Right lobe of liver (tissue), 6 donors: ENCODE results near the gene CCBE1. TPM values are rescaled to one million over a fixed set of nuclear protein-coding genes. Genes with fewer than 3 reads are reported as not detected.

ENCODE experiments used
- ATAC-seq, 4 donors: fragments of 200-7000 bp; cut with Tn5 transposase; one replicate each; pipeline ENCODE4 v1.9.1; 2020; ENCODE audit warnings: mild to moderate bottlenecking in 4 of 4, moderate library complexity in 4 of 4
- DNase-seq, 3 donors: peaks; one replicate each; pipeline ENCODE4 v3.0.0-alpha.2; 2020
- H3K27ac ChIP-seq, 3 donors: fragments of 200-600 bp; one replicate each; pipeline ENCODE4 v1.8.0; 2022
- H3K27me3 ChIP-seq, 2 donors: fragments of 200-600 bp; one replicate each; pipeline ENCODE4 v1.8.0; 2022
- H3K36me3 ChIP-seq, 4 donors: fragments of 200-600 bp; sonication (generic) in 1 of 4; one replicate each; pipeline versions ENCODE4 v1.5.1 to v1.8.0; 2017 to 2022; ENCODE audit warnings: control low read depth in 1 of 4
- H3K4me1 ChIP-seq, 4 donors: fragments of 200-600 bp; sonication (generic) in 1 of 4; one replicate each; pipeline versions ENCODE4 v1.5.1 to v1.8.0; 2017 to 2022; ENCODE audit warnings: control low read depth in 1 of 4
- H3K4me3 ChIP-seq, 3 donors: fragments of 200-600 bp; one replicate each; pipeline ENCODE4 v1.8.0; 2022
- H3K9me3 ChIP-seq, 4 donors: fragments of 200-600 bp; sonication (generic) in 1 of 4; one replicate each; pipeline versions ENCODE4 v1.5.1 to v1.8.0; 2017 to 2022; ENCODE audit warnings: control low read depth in 1 of 4
- POLR2A ChIP-seq: fragments of 450-650 bp; IDR thresholded peaks from one replicate; pipeline ENCODE4 v1.6.1; 2017; ENCODE audit warnings: antibody characterized with exemption, mild to moderate bottlenecking
- WGBS: methylation state at CpG from one replicate; pipeline ENCODE4 v1.1.6; 2018; ENCODE audit warnings: low coverage, low lambda C conversion rate; ENCODE audit not compliant: insufficient coverage; ENCODE audit errors: missing lambda C conversion rate; 5-methylcytosine and 5-hydroxymethylcytosine counted together
- intact Hi-C, 2 donors: fragments of 100-400 bp; cut with DNase I; formaldehyde crosslinking; loops; one replicate each; pipeline versions ENCODE4 v1.11.2 to v1.14.1; 2022
- total RNA-seq, 6 experiments: library from RNA; depleted of rRNA in 2 of 6; stranded (reverse); fragments of >200 nt in 2 of 6; fragmentation: NEBNext Ultra II Directional in 3 of 6; extraction: Animal tissue kit (Norgen Biotek cat#: 25700) in 3 of 6; gene quantifications; one replicate each; pipeline versions ENCODE4 v1.1.0 to v1.2.4, GENCODE V29; 2016 to 2023
- TF ChIP-seq, protein P1 (sequence below), 4 donors: fragments of 200-600 bp in 3 of 4; fragments of 450-650 bp in 1 of 4; IDR thresholded peaks; one replicate each; pipeline versions ENCODE4 v1.5.1 to v1.8.0; 2016 to 2022; ENCODE audit warnings: antibody characterized with exemption in 4 of 4, mild to moderate bottlenecking in 2 of 4
- donor health status: DM: no; HTN: yes; CAD: no.
- donor health status: DM: no; HTN: no; CAD: no.
- donor health status: DM: no; HTN: no; CAD: no.
- donor health status: DM: no; HTN: yes; CAD: no.
- donor health status: DM: no; HTN: yes; CAD: no.

Gene CCBE1
- total RNA-seq, 6 experiments from 2014 or later, result 2.7 to 6.9 (median 4.3) TPM

DNA sequence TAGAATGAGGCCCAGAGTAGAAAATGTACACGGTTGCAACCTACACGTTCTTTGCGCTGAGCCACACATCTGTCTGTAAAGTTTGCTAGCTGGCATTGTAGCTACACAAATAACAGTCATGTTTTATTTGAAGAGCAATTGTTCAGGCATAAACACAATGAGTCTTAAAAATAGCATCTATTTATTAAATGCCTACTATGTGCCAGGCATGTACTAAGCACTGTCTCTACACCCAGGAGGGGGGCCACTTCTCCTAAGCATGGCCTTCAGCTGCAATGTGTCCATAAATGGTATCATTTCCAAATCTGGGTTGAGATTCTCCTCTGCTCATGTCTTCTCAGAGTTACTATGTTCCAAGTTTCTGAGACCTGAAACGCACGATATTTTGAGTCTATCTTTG is 182.1 kb downstream of the CCBE1 start:
- Histone ChIP-seq H3K4me1 (peaks cover 0 to 13% (median 0%) of the 10 kb centered on the region in 4 donors), H3K4me3 (no peak overlapping the region), H3K27me3 (no peaks in the 10 kb centered on the region), H3K9me3 (no peaks in the 10 kb centered on the region), H3K27ac (peak overlapping the region in 1 of 3 donors; percentile 10), H3K36me3 (no peaks in the 10 kb centered on the region)
- intact Hi-C loops, result no loop called here
- 80% methylated on average over 5 of the region's 5 CpGs for WGBS
- TF ChIP-seq, protein P1, sequence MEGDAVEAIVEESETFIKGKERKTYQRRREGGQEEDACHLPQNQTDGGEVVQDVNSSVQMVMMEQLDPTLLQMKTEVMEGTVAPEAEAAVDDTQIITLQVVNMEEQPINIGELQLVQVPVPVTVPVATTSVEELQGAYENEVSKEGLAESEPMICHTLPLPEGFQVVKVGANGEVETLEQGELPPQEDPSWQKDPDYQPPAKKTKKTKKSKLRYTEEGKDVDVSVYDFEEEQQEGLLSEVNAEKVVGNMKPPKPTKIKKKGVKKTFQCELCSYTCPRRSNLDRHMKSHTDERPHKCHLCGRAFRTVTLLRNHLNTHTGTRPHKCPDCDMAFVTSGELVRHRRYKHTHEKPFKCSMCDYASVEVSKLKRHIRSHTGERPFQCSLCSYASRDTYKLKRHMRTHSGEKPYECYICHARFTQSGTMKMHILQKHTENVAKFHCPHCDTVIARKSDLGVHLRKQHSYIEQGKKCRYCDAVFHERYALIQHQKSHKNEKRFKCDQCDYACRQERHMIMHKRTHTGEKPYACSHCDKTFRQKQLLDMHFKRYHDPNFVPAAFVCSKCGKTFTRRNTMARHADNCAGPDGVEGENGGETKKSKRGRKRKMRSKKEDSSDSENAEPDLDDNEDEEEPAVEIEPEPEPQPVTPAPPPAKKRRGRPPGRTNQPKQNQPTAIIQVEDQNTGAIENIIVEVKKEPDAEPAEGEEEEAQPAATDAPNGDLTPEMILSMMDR (IDR thresholded peaks at IDR 0.05), result no peak
- no peak for TF ChIP-seq POLR2A
- no peak for DNase-seq
- ATAC-seq, result no peak

DNA sequence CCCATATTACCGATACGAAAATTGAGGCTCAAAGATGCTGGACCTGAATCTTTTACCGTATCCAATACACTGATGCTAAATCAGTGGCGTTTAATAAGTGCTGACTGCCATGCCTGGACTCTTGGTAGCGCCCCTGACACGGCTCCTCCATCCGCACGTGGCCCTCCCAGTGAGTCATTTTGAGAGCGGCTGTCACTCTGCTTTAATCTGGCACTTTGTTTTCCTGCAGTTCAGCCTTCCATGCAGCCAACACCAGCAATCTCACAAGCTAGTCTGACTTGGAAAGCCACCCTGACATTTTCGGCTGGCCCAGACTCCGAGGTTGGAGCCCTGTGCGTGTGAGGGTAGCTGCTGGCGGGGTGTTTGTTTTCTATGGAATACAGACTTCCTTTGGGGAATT is 183.0 kb downstream of the CCBE1 start:
- peak overlapping the region in 1 of 3 donors; percentile 10 for H3K27ac ChIP-seq
- TF ChIP-seq POLR2A, result no peak
- TF ChIP-seq, protein P1 (IDR thresholded peaks at IDR 0.05), result no peak
- 31% methylated on average over 12 of the region's 13 CpGs for WGBS
- peak; percentile 38 to 67 (median 46) for ATAC-seq
- H3K27me3 ChIP-seq, result no peaks in the 10 kb centered on the region
- H3K4me1 ChIP-seq, result peaks cover 0 to 13% (median 0%) of the 10 kb centered on the region in 4 donors
- H3K9me3 ChIP-seq, result no peaks in the 10 kb centered on the region
- DNase-seq, result peak in 1 of 3 donors; percentile 45
- H3K4me3 ChIP-seq, result no peak overlapping the region
- intact Hi-C loops, result no loop called here
- H3K36me3 ChIP-seq, result no peaks in the 10 kb centered on the region

DNA sequence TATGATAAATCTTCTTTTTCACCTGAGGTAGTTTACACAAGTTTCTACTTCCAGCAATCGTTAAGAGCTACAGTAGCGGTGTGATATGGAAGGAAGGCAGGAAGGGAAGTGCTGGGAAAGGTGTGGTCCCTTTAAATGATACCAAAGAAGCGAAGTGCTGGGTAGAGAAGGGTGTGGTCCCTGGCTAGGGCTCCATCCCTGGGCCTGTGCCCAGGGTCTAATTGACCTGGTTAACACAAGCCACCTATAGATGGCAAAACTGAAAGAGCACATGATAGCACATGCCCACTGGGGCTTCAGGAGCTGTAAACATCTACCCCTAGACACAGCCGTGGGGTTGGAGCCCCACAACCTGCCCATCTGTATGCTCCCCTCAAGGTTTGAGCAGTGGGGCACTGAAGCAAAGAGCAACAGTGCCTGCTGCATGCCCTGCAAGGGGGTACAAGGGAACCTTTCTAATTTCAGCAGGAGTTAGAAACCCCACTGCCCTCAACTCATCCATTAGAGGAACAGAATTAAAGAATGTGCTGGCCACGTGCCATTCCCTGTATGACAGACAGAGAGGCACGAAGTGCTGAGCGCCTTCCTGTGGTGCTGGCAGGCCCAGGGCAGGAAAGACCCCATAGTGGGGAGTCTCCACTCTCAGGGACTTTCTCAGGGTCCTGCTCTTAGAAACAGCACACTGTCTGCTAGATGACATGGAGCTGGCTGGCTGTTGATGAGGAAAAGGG is 185.0 kb downstream of the CCBE1 start:
- no peak overlapping the region for H3K27ac ChIP-seq
- TF ChIP-seq POLR2A, result no peak
- TF ChIP-seq, protein P1 (IDR thresholded peaks at IDR 0.05), result no peak
- WGBS, result 47% methylated on average over 6 of the region's 7 CpGs

DNA sequence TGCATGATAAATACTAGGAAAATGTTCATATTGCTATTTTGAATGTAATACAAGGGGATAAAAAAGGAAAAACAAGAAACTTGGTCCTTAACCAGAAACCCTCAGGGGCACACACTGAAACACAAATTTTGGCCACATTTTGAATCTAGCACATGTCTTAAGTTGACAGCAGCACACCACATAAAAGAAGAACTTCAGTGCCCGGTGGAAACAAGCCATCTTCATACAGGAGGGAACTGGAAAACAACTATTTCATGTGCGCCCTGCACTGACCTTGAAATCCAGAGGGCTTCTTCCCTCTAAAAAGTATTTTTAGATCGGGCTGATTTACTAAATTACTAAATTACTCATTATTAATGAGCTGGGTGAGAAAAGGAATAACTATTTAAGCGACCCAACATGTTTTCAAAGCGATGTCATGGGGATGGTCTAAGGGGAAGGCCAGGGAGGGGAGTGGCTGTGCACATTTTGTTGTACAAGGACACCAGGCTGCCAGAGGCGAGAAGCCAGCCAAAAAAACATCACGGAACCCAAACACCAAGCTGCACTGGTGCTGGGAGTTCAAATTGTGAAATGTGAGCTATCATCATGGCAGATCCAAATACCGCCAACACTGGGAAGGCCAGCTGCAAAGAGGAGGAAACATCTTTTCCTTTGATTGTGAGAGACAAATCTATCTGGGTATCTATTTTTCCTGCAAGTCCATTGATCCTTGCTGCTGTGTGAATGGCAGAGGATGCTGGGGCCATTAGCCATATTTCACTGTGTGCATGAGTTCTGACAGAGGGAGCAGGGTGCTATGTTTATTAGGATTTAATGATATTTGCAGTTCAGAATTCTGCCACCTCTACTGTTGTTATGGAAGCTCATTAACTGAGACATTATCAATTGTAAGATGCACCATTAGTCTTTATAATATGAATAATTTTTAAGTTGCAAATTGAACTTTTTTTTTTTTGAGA is 187.5 kb downstream of the CCBE1 start:
- 51% methylated on average over 8 of the region's 8 CpGs for WGBS
- peak in 1 of 4 donors; percentile 15 for ATAC-seq

More for the DNA sequence above, 185.0 kb downstream of the CCBE1 start:
- intact Hi-C loops, result no loop called here
- DNase-seq (no peak), ATAC-seq (no peak)
- H3K4me1 ChIP-seq, result peaks cover 0 to 13% (median 0%) of the 10 kb centered on the region in 4 donors
- no peaks in the 10 kb centered on the region for H3K9me3 ChIP-seq
- no peaks in the 10 kb centered on the region for H3K27me3 ChIP-seq
- H3K36me3 ChIP-seq, result no peaks in the 10 kb centered on the region
- no peak overlapping the region for H3K4me3 ChIP-seq

More for the DNA sequence above, 187.5 kb downstream of the CCBE1 start:
- no peaks in the 10 kb centered on the region for H3K27me3 ChIP-seq
- no peaks in the 10 kb centered on the region for H3K36me3 ChIP-seq
- H3K4me3 ChIP-seq, result no peak overlapping the region
- H3K9me3 ChIP-seq, result no peaks in the 10 kb centered on the region
- intact Hi-C loops, result no loop called here
- TF ChIP-seq, protein P1 (IDR thresholded peaks at IDR 0.05), result no peak
- TF ChIP-seq POLR2A, result no peak
- H3K27ac ChIP-seq, result no peak overlapping the region
- H3K4me1 ChIP-seq, result no peaks in the 10 kb centered on the region
- DNase-seq, result no peak
